Activated CD8-positive, alpha-beta T cell treated with anti-CD3 and anti-CD28 coated beads for 36 hours (primary cell): Measurements from ENCODE around the gene PDS5A. TPM values are rescaled to one million over a fixed set of nuclear protein-coding genes. Genes with fewer than 3 reads are reported as not detected.
"Not testable (repeated sequence)": the region's sequence is repeated elsewhere in the genome, so short reads cannot be mapped to it uniquely, and the experiment has no call there.

Experiments used
- ATAC-seq: fragments of 200-7000 bp; cut with Tn5 transposase; one replicate; pipeline ENCODE4 v1.10.0; 2021; ENCODE audit warnings: mild to moderate bottlenecking, moderate library complexity
- CTCF ChIA-PET: fragments of 350-600 bp; sonication (Branson Sonifier 250); formaldehyde crosslinking; loops from one replicate; lab custom pipeline; 2021; ENCODE audit warnings: antibody characterized with exemption; lab: Charles Lee
- POLR2A ChIA-PET: fragments of 350-600 bp; sonication (Branson Sonifier 250); formaldehyde crosslinking; loops from one replicate; lab custom pipeline; 2021; ENCODE audit warnings: antibody characterized with exemption; lab: Charles Lee
- DNase-seq: peaks from one replicate; pipeline ENCODE4 v3.0.0-alpha.2; 2020
- H3K27ac Mint-ChIP-seq: one replicate; pipeline ENCODE4 v1.8.0; 2021; ENCODE audit warnings: mild to moderate bottlenecking, mixed read lengths
- H3K27me3 Mint-ChIP-seq: one replicate; pipeline ENCODE4 v1.8.0; 2021; ENCODE audit warnings: mixed read lengths
- H3K36me3 Mint-ChIP-seq: one replicate; pipeline ENCODE4 v1.8.0; 2021; ENCODE audit warnings: low read depth, mixed read lengths
- H3K4me1 Mint-ChIP-seq: one replicate; pipeline ENCODE4 v1.8.0; 2021; ENCODE audit warnings: low read depth, mixed read lengths
- H3K4me3 Mint-ChIP-seq: one replicate; pipeline ENCODE4 v1.8.0; 2021; ENCODE audit warnings: mild to moderate bottlenecking, moderate library complexity, mixed read lengths
- H3K9me3 Mint-ChIP-seq: one replicate; pipeline ENCODE4 v1.8.0; 2021; ENCODE audit warnings: mixed read lengths
- intact Hi-C: fragments of 100-400 bp; cut with micrococcal nuclease; formaldehyde crosslinking; loops from one replicate; pipeline ENCODE4 v1.10.0; 2022
- total RNA-seq, 2 experiments: library from RNA; stranded (reverse); gene quantifications; one replicate each; pipeline ENCODE4 v1.2.3, GENCODE V29; 2021
- TF ChIP-seq, protein P1 (sequence below): fragments of 200-600 bp; IDR thresholded peaks from one replicate; pipeline ENCODE4 v1.8.0; 2022; ENCODE audit warnings: antibody characterized with exemption, mild to moderate bottlenecking

Gene PDS5A
- total RNA-seq, 2 experiments from 2014 or later = 105 to 106 TPM

DNA sequence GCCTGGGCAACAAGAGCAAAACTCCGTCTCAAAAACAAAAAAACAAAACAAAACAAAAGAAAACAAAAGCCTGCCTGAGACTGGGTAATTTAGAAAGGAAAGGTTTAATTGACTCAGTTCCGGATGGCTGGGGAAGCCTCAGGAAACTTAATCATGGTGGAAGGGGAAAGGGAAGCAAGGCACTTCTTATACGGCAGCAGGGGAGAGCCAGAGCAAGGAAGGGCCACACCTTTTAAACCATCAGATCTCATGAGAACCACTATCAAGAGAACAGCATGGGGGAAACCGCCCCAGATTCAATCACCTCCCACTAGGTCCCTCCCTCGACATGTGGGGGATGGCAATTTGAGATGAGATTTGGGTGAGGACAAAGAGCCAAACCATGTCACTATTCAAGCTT, 157.5 kb downstream of the PDS5A start:
- ChIA-PET POLR2A (no interaction called here), CTCF (no interaction called here)
- ATAC-seq (no peak), DNase-seq (no peak)
- Mint-ChIP-seq H3K36me3 (peaks cover 12% of the 10 kb centered on the region), H3K4me3 (no peak overlapping the region), H3K27me3 (no peaks in the 10 kb centered on the region), H3K9me3 (no peaks in the 10 kb centered on the region), H3K4me1 (no peaks in the 10 kb centered on the region), H3K27ac (no peak overlapping the region)
- intact Hi-C loops = no loop called here
- TF ChIP-seq, protein P1, sequence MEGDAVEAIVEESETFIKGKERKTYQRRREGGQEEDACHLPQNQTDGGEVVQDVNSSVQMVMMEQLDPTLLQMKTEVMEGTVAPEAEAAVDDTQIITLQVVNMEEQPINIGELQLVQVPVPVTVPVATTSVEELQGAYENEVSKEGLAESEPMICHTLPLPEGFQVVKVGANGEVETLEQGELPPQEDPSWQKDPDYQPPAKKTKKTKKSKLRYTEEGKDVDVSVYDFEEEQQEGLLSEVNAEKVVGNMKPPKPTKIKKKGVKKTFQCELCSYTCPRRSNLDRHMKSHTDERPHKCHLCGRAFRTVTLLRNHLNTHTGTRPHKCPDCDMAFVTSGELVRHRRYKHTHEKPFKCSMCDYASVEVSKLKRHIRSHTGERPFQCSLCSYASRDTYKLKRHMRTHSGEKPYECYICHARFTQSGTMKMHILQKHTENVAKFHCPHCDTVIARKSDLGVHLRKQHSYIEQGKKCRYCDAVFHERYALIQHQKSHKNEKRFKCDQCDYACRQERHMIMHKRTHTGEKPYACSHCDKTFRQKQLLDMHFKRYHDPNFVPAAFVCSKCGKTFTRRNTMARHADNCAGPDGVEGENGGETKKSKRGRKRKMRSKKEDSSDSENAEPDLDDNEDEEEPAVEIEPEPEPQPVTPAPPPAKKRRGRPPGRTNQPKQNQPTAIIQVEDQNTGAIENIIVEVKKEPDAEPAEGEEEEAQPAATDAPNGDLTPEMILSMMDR = no peak

DNA sequence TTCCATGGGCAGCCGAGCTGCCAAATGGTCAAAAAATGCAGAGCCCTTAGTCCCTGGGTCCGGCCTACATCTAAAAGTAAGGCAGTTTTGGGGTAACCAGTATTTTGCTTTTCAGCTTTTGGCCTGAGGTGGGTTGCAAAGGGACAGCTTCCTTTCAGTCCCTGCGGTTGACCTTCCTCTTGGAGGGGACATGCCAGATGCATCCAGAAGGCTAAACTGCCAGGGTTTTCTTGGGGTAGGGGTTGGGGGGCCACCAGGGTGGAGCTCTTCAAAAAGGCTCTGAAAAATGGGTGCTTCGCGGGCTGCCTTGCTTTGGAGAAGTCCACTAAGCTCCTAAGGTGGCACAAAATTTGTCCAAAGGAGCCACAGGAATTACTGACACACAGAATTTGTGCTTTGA, 159.1 kb downstream of the PDS5A start:
- Mint-ChIP-seq H3K9me3 (peaks cover 4% of the 10 kb centered on the region), H3K4me3 (no peak overlapping the region), H3K4me1 (no peaks in the 10 kb centered on the region), H3K27ac (no peak overlapping the region), H3K27me3 (no peaks in the 10 kb centered on the region), H3K36me3 (peaks cover 8% of the 10 kb centered on the region)
- DNase-seq (no peak), ATAC-seq (no peak)
- TF ChIP-seq, protein P1 = no peak
- intact Hi-C loops = no loop called here
- ChIA-PET POLR2A (interaction anchor here (0.6 kb wide), 1 partner anchor 546 kb away, joined by 3 read pairs; no protein-coding TSS in a partner anchor), CTCF (interaction anchor here (0.7 kb wide), 1 partner anchor 312 kb away, joined by 3 read pairs; no protein-coding TSS in a partner anchor)

DNA sequence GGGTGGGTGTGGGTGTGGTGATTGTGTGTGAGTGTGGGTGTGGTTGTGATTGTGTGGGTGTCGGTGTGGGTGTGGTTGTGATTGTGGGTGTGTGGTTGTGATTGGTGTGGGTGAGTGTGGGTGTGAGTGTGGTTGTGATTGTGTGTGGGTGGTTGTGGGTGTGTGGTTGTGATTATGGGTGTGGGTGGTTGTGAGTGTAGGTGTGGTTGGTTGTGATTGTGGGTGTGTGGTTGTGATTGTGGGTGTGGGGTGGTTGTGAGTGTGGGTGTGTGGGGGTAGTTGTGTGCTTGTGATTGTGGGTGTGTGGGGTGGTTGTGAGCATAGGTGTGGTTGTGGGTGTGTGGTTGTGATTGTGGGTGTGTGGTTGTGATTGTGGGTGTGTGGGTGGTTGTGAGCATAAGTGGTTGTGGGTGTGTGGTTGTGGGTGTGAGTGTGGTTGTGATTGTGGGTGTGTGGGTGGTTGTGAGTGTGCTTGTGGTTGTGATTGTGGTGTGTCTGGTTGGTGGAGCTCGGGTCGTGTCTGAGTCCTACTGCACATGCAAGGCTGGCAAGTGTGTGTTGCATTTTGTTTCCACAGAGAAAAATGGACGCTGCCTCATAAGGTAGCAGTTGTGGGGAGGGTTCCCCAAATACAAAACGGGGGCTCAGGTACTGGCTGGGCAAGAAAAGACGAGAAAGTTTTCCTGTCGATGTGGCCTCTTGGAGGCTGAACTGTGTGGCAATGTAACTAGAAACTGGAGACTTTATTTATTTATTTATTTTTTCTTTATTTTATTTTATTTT, 163.1 kb downstream of the PDS5A start:
- no peak for ATAC-seq
- Mint-ChIP-seq H3K9me3 (peaks cover 7% of the 10 kb centered on the region), H3K4me3 (peak overlapping the region; percentile 32), H3K36me3 (peaks cover 3% of the 10 kb centered on the region), H3K27me3 (no peaks in the 10 kb centered on the region), H3K27ac (peak overlapping the region; percentile 63), H3K4me1 (peaks cover 3% of the 10 kb centered on the region)
- peak; percentile 21 for DNase-seq
- ChIA-PET POLR2A (no interaction called here), CTCF (no interaction called here)
- intact Hi-C loops = no loop called here
- TF ChIP-seq, protein P1 = no peak

DNA sequence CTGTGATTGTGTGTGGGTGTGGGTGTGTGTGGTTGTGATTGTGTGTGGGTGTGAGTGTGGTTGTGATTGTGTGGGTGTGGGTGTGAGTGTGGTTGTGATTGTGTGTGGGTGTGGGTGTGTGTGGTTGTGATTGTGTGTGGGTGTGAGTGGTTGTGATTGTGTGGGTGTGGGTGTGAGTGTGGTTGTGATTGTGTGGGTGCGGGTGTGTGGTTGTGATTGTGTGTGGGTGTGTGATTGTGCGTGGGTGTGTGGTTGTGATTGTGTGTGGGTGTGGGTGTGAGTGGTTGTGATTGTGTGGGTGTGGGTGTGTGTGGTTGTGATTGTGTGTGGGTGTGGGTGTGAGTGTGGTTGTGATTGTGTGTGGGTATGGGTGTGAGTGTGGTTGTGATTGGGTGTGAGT, 163.9 kb downstream of the PDS5A start:
- H3K27ac Mint-ChIP-seq = not testable (repeated sequence)

DNA sequence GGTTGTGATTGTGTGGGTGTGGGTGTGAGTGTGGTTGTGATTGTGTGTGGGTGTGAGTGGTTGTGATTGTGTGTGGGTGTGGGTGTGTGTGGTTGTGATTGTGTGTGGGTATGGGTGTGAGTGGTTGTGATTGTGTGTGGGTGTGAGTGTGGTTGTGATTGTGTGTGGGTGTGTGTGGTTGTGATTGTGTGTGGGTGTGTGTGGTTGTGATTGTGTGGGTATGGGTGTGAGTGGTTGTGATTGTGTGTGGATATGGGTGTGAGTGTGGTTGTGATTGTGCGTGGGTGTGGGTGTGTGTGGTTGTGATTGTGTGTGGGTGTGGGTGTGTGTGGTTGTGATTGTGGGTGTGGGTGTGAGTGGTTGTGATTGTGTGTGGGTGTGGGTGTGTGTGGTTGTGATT, 164.7 kb downstream of the PDS5A start:
- H3K36me3 Mint-ChIP-seq, ATAC-seq, H3K9me3 Mint-ChIP-seq, CTCF ChIA-PET, intact Hi-C loops, H3K4me3 Mint-ChIP-seq, H3K27ac Mint-ChIP-seq, H3K27me3 Mint-ChIP-seq, POLR2A ChIA-PET, DNase-seq, H3K4me1 Mint-ChIP-seq: not testable (repeated sequence)

More for the DNA sequence above, 163.9 kb downstream of the PDS5A start:
- H3K4me3 Mint-ChIP-seq, H3K9me3 Mint-ChIP-seq, H3K4me1 Mint-ChIP-seq, intact Hi-C loops, DNase-seq, H3K36me3 Mint-ChIP-seq, ATAC-seq, H3K27me3 Mint-ChIP-seq, POLR2A ChIA-PET, CTCF ChIA-PET: not testable (repeated sequence)

DNA sequence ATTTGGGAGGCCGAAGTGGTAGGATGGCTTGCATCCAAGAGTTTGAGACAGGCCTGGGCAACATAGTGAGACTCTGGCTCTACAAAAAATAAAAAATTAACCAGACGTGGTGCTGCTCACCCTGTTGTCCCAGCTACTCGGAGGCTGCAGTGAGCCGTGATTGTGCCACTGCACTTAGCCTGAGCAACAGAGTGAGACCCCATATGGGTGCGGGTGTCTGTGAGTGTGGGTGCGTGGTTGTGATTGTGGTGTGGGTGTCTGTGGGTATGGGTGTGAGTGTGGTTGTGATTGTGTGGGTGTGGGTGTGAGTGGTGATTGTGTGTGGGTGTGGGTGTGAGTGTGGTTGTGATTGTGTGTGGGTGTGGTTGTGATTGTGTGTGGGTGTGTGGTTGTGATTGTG, 165.2 kb downstream of the PDS5A start:
- H3K36me3 Mint-ChIP-seq = peaks cover 3% of the 10 kb centered on the region
- H3K9me3 Mint-ChIP-seq = peaks cover 7% of the 10 kb centered on the region
- ChIA-PET CTCF (no interaction called here), POLR2A (no interaction called here)
- intact Hi-C loops = no loop called here
- peak; percentile 51 for ATAC-seq
- H3K4me3 Mint-ChIP-seq = peak overlapping the region; percentile 49
- H3K4me1 Mint-ChIP-seq = peaks cover 3% of the 10 kb centered on the region
- TF ChIP-seq, protein P1 = no peak
- no peaks in the 10 kb centered on the region for H3K27me3 Mint-ChIP-seq
- peak overlapping the region; percentile 66 for H3K27ac Mint-ChIP-seq
- DNase-seq = peak; percentile 39
